Naive thymus-derived CD8-positive, alpha-beta T cell (primary cell): ENCODE results near the gene ADAMTS17. TPM values are rescaled to one million over a fixed set of nuclear protein-coding genes. Genes with fewer than 3 reads are reported as not detected.

Source experiments
- ATAC-seq, 2 donors: fragments of 150-1000 bp; cut with Tn5 transposase in 1 of 2; sonication (Bioruptor Pico), chemical (Tn5 transposase) in 1 of 2; 1 replicate in 1 of 2; 2 replicates in 1 of 2; pipeline ENCODE4 v1.10.0; 2021; ENCODE audit warnings: mild to moderate bottlenecking in 2 of 2, moderate library complexity in 2 of 2
- POLR2A ChIA-PET: fragments of 350-600 bp; sonication (Branson Sonifier 250); formaldehyde crosslinking; loops from one replicate; lab custom pipeline; 2021; ENCODE audit warnings: antibody characterized with exemption; lab: Charles Lee
- DNase-seq, 10 donors: peaks; one replicate each; pipeline versions ENCODE4 v3.0.0 to v3.0.0-alpha.2; 2020 to 2022
- H3K27ac Mint-ChIP-seq, 10 donors: one replicate each; pipeline ENCODE4 v1.8.0; 2020 to 2022; ENCODE audit warnings: mild to moderate bottlenecking in 10 of 10, mixed read lengths in 10 of 10, moderate library complexity in 4 of 10, inconsistent platforms in 1 of 10
- H3K27me3 Mint-ChIP-seq, 5 donors: one replicate each; pipeline ENCODE4 v1.8.0; 2021 to 2022; ENCODE audit warnings: mixed read lengths in 5 of 5
- H3K36me3 Mint-ChIP-seq, 3 donors: one replicate each; pipeline ENCODE4 v1.8.0; 2020 to 2022; ENCODE audit warnings: mixed read lengths in 3 of 3, mild to moderate bottlenecking in 2 of 3, inconsistent platforms in 1 of 3
- H3K4me1 Mint-ChIP-seq, 4 donors: one replicate each; pipeline ENCODE4 v1.8.0; 2021 to 2022; ENCODE audit warnings: mixed read lengths in 4 of 4
- H3K4me3 Mint-ChIP-seq, 10 donors: one replicate each; pipeline ENCODE4 v1.8.0; 2020 to 2022; ENCODE audit warnings: mild to moderate bottlenecking in 10 of 10, mixed read lengths in 10 of 10, moderate library complexity in 6 of 10, inconsistent platforms in 1 of 10
- H3K9me3 Mint-ChIP-seq, 9 donors: one replicate each; pipeline ENCODE4 v1.8.0; 2020 to 2022; ENCODE audit warnings: mixed read lengths in 9 of 9, mild to moderate bottlenecking in 3 of 9, inconsistent platforms in 1 of 9, moderate library complexity in 1 of 9
- polyA plus RNA-seq, 3 donors: library from polyadenylated mRNA; unstranded; fragments of 300-500 nt; fragmentation: Illumina TruSeq; gene quantifications; one replicate each; pipeline ENCODE4 v1.2.3, GENCODE V29; 2021
- total RNA-seq, 8 experiments: library from RNA in 2 of 8; stranded (reverse) in 2 of 8; gene quantifications; one replicate each; pipeline ENCODE4 v1.2.3 and lab custom pipeline; 2021 to 2026

ADAMTS17 gene
- total and polyA plus RNA-seq, 5 experiments from 2014 or later, result 0.20 to 4.6 (median 1.8) TPM

- ATAC-seq (no peak), DNase-seq (no peak)
- Mint-ChIP-seq H3K4me3 (no peak overlapping the region), H3K27ac (no peak overlapping the region), H3K9me3 (no peaks in the 10 kb centered on the region), H3K4me1 (no peaks in the 10 kb centered on the region), H3K36me3 (no peaks in the 10 kb centered on the region), H3K27me3 (peaks cover 0 to 8% (median 2%) of the 10 kb centered on the region in 5 donors)
- POLR2A ChIA-PET, result no interaction called here
Measured at GRCh38 chr15:99965376-99965775, 376.4 kb downstream of the ADAMTS17 start.

- H3K4me1 Mint-ChIP-seq, result no peaks in the 10 kb centered on the region
- no peak for ATAC-seq
- no peak for DNase-seq
- POLR2A ChIA-PET, result no interaction called here
- H3K9me3 Mint-ChIP-seq, result no peaks in the 10 kb centered on the region
- no peak overlapping the region for H3K4me3 Mint-ChIP-seq
- no peaks in the 10 kb centered on the region for H3K36me3 Mint-ChIP-seq
- H3K27ac Mint-ChIP-seq, result no peak overlapping the region
- H3K27me3 Mint-ChIP-seq, result peaks cover 4 to 18% (median 6%) of the 10 kb centered on the region in 5 donors
Measured at GRCh38 chr15:99963976-99964375, 377.8 kb downstream of the ADAMTS17 start.

- H3K4me1 Mint-ChIP-seq, result peaks cover 3 to 5% (median 4%) of the 10 kb centered on the region in 4 donors
- H3K4me3 Mint-ChIP-seq, result no peak overlapping the region
- H3K27me3 Mint-ChIP-seq, result peaks cover 4 to 22% (median 9%) of the 10 kb centered on the region in 5 donors
- no peaks in the 10 kb centered on the region for H3K9me3 Mint-ChIP-seq
- POLR2A ChIA-PET, result no interaction called here
- H3K27ac Mint-ChIP-seq, result no peak overlapping the region
- no peak for ATAC-seq
- no peak for DNase-seq
- H3K36me3 Mint-ChIP-seq, result no peaks in the 10 kb centered on the region
Measured at GRCh38 chr15:99963096-99963825, 378.5 kb downstream of the ADAMTS17 start.

GRCh38 chr15:99962006-99962561 lies 379.7 kb downstream of the ADAMTS17 start:
- POLR2A ChIA-PET, result no interaction called here
- no peak overlapping the region for H3K4me3 Mint-ChIP-seq
- ATAC-seq (no peak), DNase-seq (no peak)
- no peaks in the 10 kb centered on the region for H3K9me3 Mint-ChIP-seq
- H3K4me1 Mint-ChIP-seq, result peaks cover 8 to 13% (median 10%) of the 10 kb centered on the region in 4 donors
- no peak overlapping the region for H3K27ac Mint-ChIP-seq
- peaks cover 7 to 33% (median 16%) of the 10 kb centered on the region in 5 donors for H3K27me3 Mint-ChIP-seq
- H3K36me3 Mint-ChIP-seq, result no peaks in the 10 kb centered on the region

GRCh38 chr15:99961011-99961441 lies 380.7 kb downstream of the ADAMTS17 start:
- no peak overlapping the region for H3K27ac Mint-ChIP-seq
- H3K27me3 Mint-ChIP-seq, result peaks cover 7 to 43% (median 22%) of the 10 kb centered on the region in 5 donors
- DNase-seq (no peak), ATAC-seq (no peak)
- no peaks in the 10 kb centered on the region for H3K9me3 Mint-ChIP-seq
- POLR2A ChIA-PET, result no interaction called here
- no peaks in the 10 kb centered on the region for H3K36me3 Mint-ChIP-seq
- H3K4me3 Mint-ChIP-seq, result no peak overlapping the region
- H3K4me1 Mint-ChIP-seq, result peaks cover 8 to 16% (median 11%) of the 10 kb centered on the region in 4 donors

- ATAC-seq (no peak), DNase-seq (no peak)
- peaks cover 7 to 56% (median 31%) of the 10 kb centered on the region in 5 donors for H3K27me3 Mint-ChIP-seq
- POLR2A ChIA-PET, result no interaction called here
- peaks cover 9 to 16% (median 12%) of the 10 kb centered on the region in 4 donors for H3K4me1 Mint-ChIP-seq
- peaks cover 0 to 2% (median 0%) of the 10 kb centered on the region in 3 donors for H3K36me3 Mint-ChIP-seq
- H3K27ac Mint-ChIP-seq, result no peak overlapping the region
- no peak overlapping the region for H3K4me3 Mint-ChIP-seq
- H3K9me3 Mint-ChIP-seq, result no peaks in the 10 kb centered on the region
Measured at GRCh38 chr15:99959326-99959725, 382.4 kb downstream of the ADAMTS17 start.

- Mint-ChIP-seq H3K4me3 (peak overlapping the region in 2 of 10 donors; percentile 2 to 9), H3K27ac (peak overlapping the region in 2 of 10 donors; percentile 6 to 15), H3K9me3 (no peaks in the 10 kb centered on the region), H3K4me1 (peaks cover 9 to 16% (median 12%) of the 10 kb centered on the region in 4 donors), H3K27me3 (peaks cover 7 to 56% (median 32%) of the 10 kb centered on the region in 5 donors), H3K36me3 (peaks cover 0 to 2% (median 0%) of the 10 kb centered on the region in 3 donors)
- POLR2A ChIA-PET, result no interaction called here
- DNase-seq (no peak), ATAC-seq (no peak)
Measured at GRCh38 chr15:99958426-99959097, 383.2 kb downstream of the ADAMTS17 start.

GRCh38 chr15:99957642-99958013 lies 384.1 kb downstream of the ADAMTS17 start:
- H3K4me1 Mint-ChIP-seq, result peaks cover 9 to 16% (median 12%) of the 10 kb centered on the region in 4 donors
- no peak overlapping the region for H3K4me3 Mint-ChIP-seq
- H3K9me3 Mint-ChIP-seq, result no peaks in the 10 kb centered on the region
- peak overlapping the region in 1 of 10 donors; percentile 15 for H3K27ac Mint-ChIP-seq
- ATAC-seq, result no peak
- POLR2A ChIA-PET, result no interaction called here
- H3K36me3 Mint-ChIP-seq, result peaks cover 0 to 2% (median 0%) of the 10 kb centered on the region in 3 donors
- H3K27me3 Mint-ChIP-seq, result peaks cover 7 to 56% (median 35%) of the 10 kb centered on the region in 5 donors
- no peak for DNase-seq

GRCh38 chr15:99956820-99957641 lies 384.7 kb downstream of the ADAMTS17 start:
- Mint-ChIP-seq H3K27ac (peak overlapping the region in 1 of 10 donors; percentile 22), H3K4me1 (peaks cover 9 to 16% (median 12%) of the 10 kb centered on the region in 4 donors), H3K36me3 (peaks cover 0 to 2% (median 0%) of the 10 kb centered on the region in 3 donors), H3K27me3 (peaks cover 7 to 61% (median 38%) of the 10 kb centered on the region in 5 donors), H3K9me3 (no peaks in the 10 kb centered on the region), H3K4me3 (no peak overlapping the region)
- ATAC-seq (no peak), DNase-seq (no peak)
- POLR2A ChIA-PET, result no interaction called here

- Mint-ChIP-seq H3K4me1 (peaks cover 9 to 16% (median 12%) of the 10 kb centered on the region in 4 donors), H3K27me3 (peaks cover 7 to 69% (median 38%) of the 10 kb centered on the region in 5 donors), H3K27ac (peak overlapping the region in 3 of 10 donors; percentile 1 to 53 (median 22)), H3K9me3 (no peaks in the 10 kb centered on the region), H3K4me3 (no peak overlapping the region), H3K36me3 (peaks cover 0 to 2% (median 0%) of the 10 kb centered on the region in 3 donors)
- POLR2A ChIA-PET, result no interaction called here
- no peak for DNase-seq
- ATAC-seq, result no peak
Measured at GRCh38 chr15:99956022-99956775, 385.6 kb downstream of the ADAMTS17 start.

- no peak for ATAC-seq
- peak overlapping the region in 1 of 10 donors; percentile 1 for H3K27ac Mint-ChIP-seq
- H3K4me3 Mint-ChIP-seq, result no peak overlapping the region
- peaks cover 0 to 3% (median 0%) of the 10 kb centered on the region in 9 donors for H3K9me3 Mint-ChIP-seq
- peaks cover 5 to 69% (median 35%) of the 10 kb centered on the region in 5 donors for H3K27me3 Mint-ChIP-seq
- no peak for DNase-seq
- peaks cover 2 to 3% (median 3%) of the 10 kb centered on the region in 3 donors for H3K36me3 Mint-ChIP-seq
- H3K4me1 Mint-ChIP-seq, result peaks cover 9 to 16% (median 12%) of the 10 kb centered on the region in 4 donors
- POLR2A ChIA-PET, result no interaction called here
Measured at GRCh38 chr15:99955532-99955931, 386.2 kb downstream of the ADAMTS17 start.
